ENCODE results near the gene OAF.

Gene OAF

DNA sequence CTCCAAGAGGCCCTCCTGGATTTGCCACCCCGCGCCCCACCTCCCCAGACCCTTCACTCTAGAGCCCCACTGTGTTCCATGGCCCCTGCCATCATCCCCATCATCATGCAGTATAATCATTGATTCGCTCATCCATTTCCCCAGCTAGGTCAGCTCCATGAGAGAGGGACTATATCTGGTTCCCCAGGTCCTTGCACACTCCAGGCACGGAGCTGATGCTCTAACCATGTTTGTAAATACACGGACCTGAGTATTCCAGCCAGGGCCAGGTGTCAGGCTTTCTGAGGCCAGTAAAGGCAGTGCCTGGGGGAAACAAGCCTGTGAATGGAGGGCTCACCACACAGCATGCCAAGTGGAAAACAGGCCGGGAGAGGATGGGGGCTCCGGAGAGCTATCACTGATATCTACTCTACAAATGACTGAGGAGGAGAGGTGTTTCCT is 27.1 kb upstream of the OAF start:
- DNase-seq (ENCODE audit: low read depth): no peak

DNA sequence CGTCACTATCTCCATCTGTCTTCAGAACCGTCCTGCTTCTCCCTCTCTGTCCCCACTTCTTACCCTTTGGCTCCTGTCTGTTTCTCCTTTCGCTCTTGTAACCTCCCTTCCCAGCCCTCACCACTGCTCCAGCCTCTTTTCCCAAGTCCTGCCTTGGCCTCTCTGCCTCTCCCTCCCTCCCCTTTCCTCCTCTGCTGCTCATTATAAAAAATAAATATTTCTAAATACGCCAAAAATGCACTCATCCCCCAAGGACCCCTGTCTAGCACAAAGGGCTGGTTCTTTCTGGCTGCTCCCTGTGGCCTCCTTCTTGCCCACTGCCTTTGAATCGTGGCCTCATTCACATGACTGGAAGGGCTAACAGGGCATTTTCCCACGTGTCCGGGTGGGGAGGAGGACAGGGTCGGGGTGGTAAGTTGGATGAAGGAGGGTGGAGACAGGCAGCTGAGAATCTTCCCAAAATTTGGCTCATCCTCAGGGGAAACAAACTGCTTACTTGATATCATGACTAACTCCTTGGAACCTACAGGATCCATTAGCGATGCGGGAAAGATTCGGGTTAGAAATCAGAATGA is 26.4 kb upstream of the OAF start:
- no peak for DNase-seq (ENCODE audit: low read depth)

DNA sequence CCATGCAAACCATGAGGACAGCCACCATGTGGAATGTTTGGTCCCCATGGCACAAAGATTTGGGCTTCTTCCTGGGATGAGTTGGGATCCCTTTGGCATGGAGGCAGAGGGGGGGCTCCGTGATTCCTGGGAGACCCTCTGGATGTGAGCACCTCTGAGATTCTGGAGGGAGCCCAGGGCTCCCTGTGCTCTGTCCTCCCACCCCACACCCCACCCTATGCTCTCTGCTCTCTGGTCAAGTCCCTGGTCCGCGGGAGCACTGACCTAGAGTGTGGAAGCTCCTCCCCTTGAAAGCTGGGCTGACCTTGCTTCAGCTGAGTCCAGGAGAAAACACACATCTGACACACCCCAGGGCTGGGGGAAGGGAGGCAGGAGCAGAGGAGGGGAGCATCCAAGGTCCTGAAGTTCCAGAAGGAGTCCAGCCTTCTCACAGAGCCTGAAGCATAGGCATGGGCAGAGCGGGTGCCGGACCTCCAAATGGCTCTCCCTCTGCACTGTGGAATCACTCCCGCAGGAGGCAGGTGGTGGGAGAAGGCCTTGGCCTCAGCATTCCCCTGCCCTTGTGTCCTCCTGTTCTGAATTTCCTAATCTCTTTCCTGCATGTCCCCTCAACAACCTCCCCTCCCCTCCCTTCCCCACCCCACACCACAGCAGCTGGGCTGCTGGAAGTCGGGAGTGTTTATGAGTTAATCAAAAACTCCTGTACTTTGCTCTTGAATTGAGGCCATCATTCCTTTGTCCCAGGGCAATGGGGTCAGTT is 25.7 kb upstream of the OAF start:
- no peak for DNase-seq (ENCODE audit: low read depth)

DNA sequence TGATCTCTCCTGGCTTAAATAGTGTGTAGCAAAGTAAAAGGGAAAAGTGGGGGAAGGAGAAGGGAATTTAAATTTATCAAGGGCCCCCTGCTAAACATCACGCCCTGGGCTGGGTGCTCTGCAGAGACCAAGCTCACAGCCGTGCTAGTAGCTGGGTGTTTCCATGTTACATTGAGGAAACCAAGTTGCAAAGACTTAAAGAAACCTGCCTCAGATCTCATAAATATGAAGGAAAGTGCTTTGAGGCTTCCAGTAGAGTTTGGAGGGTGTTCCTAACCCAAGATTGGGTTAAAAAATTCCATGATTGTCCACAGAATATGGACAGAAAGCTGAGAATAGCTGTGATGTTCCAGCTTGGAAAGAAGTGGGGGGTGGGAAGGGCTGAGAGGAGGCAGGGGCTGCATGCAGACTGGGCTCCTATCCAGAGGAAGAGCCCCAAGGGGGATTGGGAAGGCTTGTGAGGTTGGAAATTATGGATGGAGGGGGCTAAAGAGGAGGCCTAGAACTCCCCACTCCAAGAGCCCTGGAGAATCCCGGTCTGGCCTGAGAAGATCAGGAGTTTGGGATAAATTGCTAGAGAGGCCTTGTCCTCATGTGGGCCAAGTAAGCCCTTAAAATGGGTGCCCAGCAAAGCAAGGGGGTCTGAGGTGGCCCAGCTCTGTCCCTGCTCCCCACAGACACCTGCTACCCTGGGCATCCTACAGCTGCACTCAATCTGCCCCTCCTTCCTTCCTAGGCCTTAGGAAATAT is 25.0 kb upstream of the OAF start:
- no peak for DNase-seq (ENCODE audit: low read depth)

DNA sequence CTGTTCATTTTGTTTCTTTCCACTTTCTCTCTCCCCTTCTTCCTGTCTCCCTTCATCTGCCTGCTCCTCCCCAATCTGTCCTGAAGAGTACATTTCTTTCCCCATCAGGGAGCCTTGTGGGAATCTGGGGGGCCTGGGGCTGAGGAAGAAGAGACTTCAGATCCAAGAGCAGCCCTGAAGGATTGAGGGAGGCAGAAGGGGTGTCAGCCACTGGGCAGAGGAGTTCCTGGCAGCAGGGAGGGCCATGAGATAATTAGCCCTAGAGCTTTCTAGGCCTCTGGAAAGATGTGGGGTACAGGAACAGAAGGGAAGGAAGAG is 24.4 kb upstream of the OAF start:
- DNase-seq (ENCODE audit: low read depth): no peak

DNA sequence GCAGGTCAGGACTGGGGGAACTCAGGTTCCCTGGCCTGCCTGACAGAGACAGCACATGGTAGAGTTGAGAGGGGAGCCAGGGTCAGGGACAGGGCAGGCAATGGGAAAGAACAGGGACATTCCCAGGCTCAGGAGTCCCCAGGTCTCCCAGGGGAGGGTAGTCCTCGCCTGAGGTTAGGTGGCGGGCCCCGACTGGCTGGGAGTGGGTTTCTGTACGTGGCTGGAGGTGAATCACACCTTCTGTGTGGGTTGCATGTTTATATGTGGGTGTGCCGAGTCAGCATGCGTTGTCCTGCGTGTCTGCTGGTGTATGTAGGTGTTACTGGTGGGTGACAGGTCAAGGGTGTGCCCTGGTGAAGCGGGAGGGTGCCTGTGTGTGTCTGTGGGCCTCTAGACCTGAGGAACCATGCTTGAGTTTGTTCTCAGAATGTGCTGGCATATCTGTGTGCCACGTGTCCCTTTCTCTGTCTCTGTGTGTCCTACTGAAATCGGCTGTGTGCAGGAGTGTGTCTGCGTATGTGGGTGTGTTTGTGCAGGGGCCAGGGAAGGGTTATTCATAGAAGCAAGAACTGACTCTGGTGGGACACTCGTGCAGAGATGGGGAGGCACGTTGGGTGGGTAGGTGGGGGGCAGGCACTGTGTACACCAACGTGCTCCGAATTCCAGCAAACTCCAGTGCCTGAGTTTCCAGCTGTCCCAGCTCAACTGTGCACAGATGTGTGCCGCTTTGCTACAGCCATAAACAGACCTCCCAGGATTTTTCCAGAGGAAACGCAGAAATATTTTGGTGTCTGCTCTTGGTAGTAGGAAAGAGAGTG is 23.8 kb upstream of the OAF start:
- no peak for DNase-seq (ENCODE audit: low read depth)

DNA sequence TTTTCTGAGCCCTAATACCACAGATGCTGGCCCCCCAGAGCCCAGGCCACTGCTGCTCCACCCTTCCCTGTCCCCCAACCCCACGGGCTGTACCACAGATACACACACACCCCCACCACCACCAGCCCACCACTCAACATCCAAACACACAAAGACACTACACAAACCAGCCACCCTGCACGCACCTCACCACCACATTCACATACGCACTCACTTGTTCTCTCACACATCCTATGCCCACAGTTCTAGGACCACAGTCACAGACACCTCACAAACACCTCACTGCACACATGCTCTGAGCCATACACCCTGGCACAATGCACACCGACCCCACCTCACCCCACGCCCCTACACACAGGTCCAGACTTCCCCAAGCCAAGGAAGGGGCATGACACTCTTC is 22.5 kb upstream of the OAF start:
- no peak for DNase-seq (ENCODE audit: low read depth)

DNA sequence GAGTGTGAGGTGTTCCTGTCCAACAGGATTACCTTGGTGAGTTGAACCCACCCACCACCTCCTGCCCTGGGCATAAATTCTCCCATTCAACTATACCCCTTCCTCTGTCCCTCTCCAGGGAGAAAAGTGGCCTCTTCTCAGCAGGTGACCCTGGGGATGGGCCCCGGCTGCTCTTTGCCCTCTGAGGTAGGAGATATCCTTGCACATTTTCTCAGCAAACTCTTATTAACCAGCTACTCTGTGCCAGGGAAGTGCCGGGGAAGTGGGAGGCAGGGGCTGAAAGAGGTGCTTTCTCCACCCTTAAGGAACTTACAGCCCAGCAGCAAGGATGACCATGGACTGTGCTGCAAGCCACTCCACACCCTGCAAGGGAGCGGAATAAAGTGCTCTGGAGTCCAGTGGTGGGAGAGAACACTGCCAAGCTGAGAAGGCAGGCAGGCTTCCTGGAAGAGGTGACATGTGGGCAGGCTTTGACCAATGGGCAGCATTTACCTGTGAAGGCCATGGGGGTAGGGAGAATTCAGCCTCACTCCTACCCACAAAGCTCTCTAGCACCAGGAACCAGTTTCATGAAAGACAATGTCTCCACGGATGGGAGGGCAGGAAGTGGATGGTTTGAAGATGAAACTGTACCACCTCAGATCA is 21.9 kb upstream of the OAF start:
- DNase-seq (ENCODE audit: low read depth): no peak

DNA sequence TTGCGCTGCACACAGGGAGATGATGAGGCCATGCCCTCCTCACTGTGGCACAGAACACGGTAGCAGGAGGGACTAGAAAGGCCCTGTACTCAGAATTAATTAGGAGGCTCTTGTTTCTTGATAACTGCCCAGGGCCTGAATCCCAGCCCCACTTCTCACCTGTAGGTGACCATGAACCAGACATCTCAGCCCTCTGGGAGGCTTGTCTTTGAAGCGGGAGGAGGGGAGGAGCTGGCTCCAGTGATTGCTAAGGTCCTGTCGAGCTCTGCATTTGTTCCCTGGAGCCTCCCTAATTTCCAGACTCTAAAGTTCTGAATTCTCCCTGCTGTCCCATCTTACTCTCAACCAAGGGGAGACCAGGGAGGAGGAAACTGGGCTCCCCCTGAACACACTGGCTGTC is 19.8 kb upstream of the OAF start:
- no peak for DNase-seq (ENCODE audit: low read depth)

DNA sequence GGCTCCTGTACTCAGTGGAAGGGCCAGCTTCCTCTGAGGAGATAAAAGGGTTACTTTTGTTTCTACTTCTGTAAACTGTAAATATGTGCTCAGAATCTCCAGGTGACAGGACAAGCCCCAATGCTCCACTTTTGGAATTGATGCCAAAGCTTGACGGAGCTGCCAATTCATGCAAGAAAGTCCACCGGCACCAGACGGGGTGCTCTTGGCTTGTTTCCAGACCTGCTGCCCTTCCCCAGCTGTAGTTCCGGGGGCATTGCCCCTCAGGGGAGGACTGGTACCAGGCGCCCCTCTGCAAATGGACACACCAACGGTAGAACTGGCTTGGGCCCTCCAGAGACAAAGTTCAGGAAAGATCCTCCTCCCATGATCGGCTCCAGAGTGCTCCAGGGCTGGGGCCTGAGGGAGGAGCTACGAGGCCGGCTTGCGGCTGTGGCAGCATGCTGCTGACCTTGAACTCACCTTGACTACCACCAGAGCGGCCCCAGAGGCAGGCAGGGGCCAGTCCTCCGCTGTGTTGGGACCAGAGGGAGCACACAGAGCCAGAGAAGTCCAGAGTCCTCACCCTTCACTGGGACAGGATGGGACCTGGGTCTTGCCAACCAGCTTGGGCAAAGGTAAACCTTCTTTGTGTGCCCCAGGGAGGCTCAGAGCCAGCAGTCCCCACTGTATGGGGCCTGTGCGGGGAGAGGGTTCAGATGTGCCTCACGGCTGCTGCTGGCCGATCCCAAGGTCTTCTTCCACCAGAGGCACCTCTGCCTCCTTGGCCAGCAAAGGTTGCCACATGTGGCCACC is 17.8 kb upstream of the OAF start:
- no peak for DNase-seq (ENCODE audit: low read depth)

DNA sequence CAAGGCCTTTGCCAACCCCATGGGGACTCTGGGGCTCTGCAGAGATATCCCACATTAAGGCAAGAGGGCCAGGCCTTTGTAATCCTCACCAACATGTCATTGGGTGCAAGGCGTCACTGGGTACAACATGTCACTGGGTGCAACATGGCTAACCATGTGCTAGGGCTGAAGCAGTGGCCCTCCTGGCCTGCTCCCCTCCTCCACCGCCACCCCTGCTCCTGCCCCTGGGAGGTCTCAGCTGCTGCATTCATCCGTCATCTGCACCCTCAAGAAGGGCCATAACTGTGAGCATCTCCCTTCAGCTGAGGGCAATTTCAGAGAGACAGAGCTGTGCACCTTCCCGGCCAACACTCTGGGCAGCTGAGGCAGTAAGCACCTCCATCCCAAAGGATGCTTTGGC is 16.7 kb upstream of the OAF start:
- no peak for DNase-seq (ENCODE audit: low read depth)

DNA sequence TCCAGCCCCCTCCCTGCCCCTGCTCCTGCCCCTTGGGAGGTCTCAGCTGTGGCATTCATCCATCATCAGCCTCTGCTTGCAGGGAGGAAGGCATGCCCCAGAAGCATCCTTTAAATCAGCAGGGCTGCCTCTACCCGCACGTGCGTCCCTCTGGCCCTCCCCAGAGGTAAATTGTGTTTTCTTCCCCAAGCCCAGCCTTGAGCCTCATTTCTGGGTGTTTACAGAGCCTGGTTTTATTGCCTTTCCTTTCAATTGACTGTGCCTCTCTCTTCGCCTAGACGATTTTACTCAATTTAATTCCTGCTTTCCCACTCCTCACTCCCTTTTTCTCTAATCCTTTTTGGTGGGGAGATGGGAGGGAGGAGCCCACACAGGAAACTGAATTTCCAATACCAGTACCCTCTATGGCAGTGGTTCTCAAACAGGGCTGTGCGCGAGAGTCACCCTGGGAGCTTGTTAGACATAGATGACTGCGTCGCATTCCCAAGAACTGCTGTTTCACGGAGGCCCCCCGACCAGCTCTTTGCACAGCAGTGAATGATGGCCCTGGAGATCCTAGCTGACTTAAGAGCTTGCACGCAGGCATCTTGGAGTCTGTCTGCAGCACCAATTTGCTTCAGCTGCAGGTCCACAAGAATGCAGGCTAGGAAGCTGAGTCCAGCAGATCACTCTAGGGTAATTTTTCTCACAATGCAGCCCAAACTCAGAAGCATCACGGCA is 15.1 kb upstream of the OAF start:
- DNase-seq (ENCODE audit: low read depth): no peak

DNA sequence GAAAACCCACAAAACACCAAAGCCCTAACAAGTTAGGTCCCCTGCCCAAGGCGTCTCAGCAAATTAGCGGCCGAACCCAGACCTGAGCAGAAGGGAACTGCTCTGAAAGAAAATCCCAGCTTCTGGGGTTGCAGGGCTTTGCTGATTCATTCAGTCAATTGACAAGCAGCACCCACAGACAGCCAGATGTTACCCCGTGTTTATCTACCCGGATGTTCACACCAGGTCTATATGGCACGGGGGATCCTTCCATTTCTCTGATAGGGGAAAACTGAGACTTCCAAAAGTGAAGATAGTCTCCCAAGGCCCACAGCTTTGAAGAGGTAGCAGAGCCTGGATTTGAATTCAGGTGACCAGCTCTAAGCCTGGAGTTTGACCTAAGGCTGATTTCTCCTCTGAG is 14.0 kb upstream of the OAF start:
- no peak for DNase-seq (ENCODE audit: low read depth)

DNA sequence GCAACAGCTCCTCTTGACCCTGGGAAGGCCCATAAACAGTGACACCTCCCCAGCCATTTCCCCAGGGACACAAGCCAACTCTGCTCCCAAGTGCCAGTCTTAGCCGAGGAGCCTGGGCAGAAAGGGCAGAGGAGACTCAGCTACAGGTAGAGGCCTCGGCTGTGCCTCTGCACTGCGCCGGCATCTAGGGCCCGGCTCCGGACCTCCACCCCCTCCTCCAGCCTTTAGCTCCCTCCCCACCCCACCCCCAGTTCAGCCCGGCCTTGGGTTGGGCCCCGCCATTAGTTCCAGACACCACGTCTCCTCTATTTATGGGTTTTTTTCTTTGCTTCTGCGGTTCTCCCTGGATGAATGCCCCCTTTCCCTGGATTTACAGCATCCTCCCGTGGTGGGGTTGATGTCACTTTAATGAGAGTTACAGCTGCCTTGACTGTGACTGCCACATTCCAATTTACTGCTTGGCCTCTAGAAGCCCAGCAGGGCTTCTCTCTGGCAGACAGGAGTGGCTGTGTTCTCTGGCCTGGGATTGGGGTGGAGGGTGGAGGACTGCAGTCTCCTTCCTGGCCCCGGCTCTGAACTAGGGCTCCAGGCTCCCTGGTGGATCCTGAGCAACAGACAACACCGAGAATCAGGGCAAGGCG is 13.5 kb upstream of the OAF start:
- DNase-seq (ENCODE audit: low read depth): no peak

DNA sequence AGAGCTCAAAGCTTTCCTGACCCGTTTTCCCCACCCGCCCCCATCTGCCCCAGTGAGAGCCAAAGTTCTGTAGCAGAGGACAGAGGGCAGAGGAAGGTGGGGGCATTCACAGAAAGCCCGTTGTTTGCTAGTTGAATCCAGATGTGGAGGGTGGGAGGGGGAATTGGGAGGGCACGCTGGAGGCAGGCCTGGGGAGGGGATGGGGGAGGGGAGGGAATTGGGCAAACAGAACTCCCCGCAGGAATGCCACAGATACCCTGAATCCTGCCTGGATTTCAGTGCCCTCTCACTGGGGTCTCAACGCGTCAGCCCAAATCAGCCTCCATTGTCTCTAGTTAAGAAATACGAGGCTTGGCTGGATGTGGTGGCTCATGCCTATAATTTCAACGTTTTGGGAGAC is 12.9 kb upstream of the OAF start:
- DNase-seq (ENCODE audit: low read depth): no peak

DNA sequence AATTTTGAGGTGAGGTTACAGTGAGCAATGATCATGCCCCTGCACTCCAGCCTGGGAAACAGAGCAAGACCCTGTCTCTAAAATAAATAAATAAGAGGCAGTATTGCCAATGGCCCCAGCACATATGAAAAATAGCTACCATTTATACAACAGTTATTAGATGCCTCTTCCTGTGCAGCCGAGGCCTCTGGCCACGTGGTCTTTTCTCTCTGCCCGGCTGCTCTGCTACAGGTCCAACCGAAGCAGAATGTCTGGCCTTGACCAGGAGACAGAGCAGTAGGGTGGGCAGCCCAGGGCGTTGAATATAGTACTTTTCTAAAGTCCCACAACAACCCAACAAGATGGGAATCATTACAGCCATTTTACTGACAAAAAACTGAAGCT is 12.4 kb upstream of the OAF start:
- DNase-seq (ENCODE audit: low read depth): no peak

DNA sequence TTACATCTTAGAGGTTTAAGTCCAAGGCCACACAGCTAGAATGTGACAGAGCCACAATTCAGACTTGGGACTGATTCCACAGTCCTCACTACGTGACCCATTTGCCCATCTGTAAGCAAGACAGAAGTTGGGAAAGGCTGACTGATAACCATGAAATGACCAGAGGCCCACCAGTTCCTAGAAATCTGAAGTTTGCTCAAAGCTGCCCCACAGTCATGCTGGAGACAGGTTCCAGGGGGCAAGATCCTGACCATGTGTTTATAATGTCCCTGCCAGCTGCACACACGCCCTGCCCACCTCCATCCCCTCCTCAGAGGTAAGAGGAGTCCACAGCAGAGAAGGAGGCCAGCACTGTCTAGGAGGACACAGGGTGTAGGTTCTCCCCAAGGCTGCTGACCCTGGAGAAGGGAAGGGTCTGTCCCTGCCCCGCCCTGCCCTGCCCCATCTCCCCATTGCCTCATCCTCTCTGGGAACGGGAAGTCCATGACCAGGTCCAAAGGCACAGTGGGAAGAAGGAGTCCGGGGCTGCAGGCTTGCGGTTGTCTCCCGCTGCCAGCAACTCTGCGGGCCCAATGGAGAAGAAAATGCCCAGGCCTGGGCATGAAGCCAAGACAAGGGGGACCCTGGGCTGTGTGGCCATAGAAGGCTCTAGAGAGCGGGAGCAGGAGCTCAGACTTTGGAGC is 11.9 kb upstream of the OAF start:
- no peak for DNase-seq (ENCODE audit: low read depth)

DNA sequence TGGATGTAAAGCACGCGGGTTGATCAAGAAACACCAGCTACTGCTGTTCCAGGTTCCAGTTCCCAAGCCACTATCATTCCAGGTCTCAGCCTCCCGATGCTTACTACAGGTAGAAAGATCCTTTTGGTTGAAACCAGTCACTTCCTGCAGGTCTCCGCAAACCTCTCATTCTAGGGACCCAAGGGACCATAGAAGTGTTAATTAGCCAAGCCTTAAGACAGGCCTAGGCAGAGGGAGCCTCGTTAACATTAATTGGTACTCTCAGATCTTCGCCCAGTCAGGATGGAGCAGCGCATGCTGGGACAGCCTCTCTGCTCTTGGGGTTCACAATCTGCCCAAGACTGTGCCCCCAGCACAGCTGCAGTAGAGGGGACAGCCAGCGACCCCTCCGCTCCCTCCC is 11.2 kb upstream of the OAF start:
- no peak for DNase-seq (ENCODE audit: low read depth)

DNA sequence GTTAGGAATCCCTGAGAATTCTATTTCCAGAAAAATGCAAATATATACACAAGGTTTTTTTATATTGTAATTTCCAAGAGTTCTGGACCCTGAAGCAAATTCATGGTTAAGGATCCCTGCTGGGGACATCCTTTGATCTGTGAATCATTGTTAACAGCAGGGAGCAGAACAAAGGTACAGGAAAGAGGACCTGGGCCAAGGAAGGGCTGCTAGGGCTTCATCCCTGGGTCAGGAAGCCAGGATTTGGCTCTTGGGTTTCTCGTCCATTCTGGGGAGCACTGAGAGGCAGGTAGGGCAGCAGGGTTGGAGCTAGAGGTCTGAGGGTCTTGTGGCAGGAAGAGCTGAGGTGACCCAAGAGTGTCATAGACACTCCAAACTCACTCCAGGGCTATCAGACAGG is 10.2 kb upstream of the OAF start:
- DNase-seq (ENCODE audit: low read depth): no peak

DNA sequence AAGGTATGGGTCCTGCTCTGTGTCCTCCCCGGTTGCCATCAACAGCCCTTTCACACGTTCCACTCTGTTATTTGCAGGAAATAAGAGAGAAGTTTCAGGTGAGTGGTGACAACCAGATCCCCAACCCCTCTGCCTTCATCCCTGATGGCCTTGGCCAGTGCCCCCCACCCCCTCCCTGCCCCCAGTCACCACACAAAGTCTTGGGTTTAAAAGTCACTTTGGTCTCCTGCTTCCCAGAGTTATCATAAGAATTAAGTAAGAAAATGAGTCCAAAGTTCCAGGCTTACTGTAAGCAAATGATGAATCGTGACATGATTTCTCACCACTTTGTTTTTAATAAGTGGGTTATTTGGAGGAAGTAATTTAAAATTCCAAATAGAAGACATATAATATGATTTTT is 9.2 kb upstream of the OAF start:
- no peak for DNase-seq (ENCODE audit: low read depth)

All from stimulated activated CD8-positive, alpha-beta memory T cell treated with anti-CD3 and anti-CD28 coated beads, Interleukin-4, amount 100 ng/mL, for 24 hours (primary cell).